Parathyroid adenoma (tissue), 2 donors: ENCODE data around the gene FOXR1.
"Not testable (repeated sequence)": the region's sequence is repeated elsewhere in the genome, so short reads cannot be mapped to it uniquely, and the experiment has no call there.

Experiments
- H2AFZ ChIP-seq: fragments of 300-600 bp; sonication (generic); one replicate; pipeline ENCODE4 v1.7.0; 2017; ENCODE audit warnings: antibody characterized with exemption, mild to moderate bottlenecking
- H3K27ac ChIP-seq: fragments of 300-600 bp; sonication (generic); one replicate; pipeline ENCODE4 v1.7.0; 2017
- H3K27me3 ChIP-seq: fragments of 300-600 bp; sonication (generic); one replicate; pipeline ENCODE4 v1.7.0; 2017; ENCODE audit warnings: low read length; ENCODE audit not compliant: control insufficient read depth, insufficient read depth
- H3K36me3 ChIP-seq: fragments of 300-600 bp; sonication (generic); one replicate; pipeline ENCODE4 v1.7.0; 2017; ENCODE audit warnings: low read length; ENCODE audit not compliant: control insufficient read depth, insufficient read depth
- H3K4me1 ChIP-seq: fragments of 300-600 bp; sonication (generic); one replicate; pipeline ENCODE4 v1.7.0; 2017; ENCODE audit warnings: control low read depth
- H3K4me2 ChIP-seq: fragments of 300-600 bp; sonication (generic); one replicate; pipeline ENCODE4 v1.7.0; 2017; ENCODE audit warnings: low read length
- H3K4me3 ChIP-seq: fragments of 300-600 bp; sonication (generic); one replicate; pipeline ENCODE4 v1.7.0; 2017; ENCODE audit warnings: low read depth, low read length
- H3K79me2 ChIP-seq: fragments of 300-600 bp; sonication (generic); one replicate; pipeline ENCODE4 v1.7.0; 2017; ENCODE audit warnings: control low read depth
- H3K9ac ChIP-seq: fragments of 300-600 bp; sonication (generic); one replicate; pipeline ENCODE4 v1.7.0; 2017; ENCODE audit warnings: mild to moderate bottlenecking
- H3K9me3 ChIP-seq: fragments of 300-600 bp; sonication (generic); one replicate; pipeline ENCODE4 v1.7.0; 2017; ENCODE audit warnings: low read length; ENCODE audit not compliant: control insufficient read depth
- CTCF ChIP-seq: fragments of 300-600 bp; sonication (generic); IDR thresholded peaks from one replicate; pipeline ENCODE4 v1.7.0; 2017; ENCODE audit warnings: antibody characterized with exemption, mild to moderate bottlenecking
- donor health status: primary hyperparathyroidism.

FOXR1 gene

GRCh38 chr11:118957549-118957948, 14.0 kb upstream of the FOXR1 start:
- H3K4me2 ChIP-seq: no peak overlapping the region
- H3K27ac ChIP-seq: no peak overlapping the region
- H3K27me3 ChIP-seq: no peaks in the 10 kb centered on the region
- no peak overlapping the region for H3K4me3 ChIP-seq
- no peak overlapping the region for H3K9ac ChIP-seq
- no peaks in the 10 kb centered on the region for H3K4me1 ChIP-seq
- H3K79me2 ChIP-seq: no peaks in the 10 kb centered on the region
- H3K9me3 ChIP-seq: no peaks in the 10 kb centered on the region
- no peaks in the 10 kb centered on the region for H3K36me3 ChIP-seq
- H2AFZ ChIP-seq: no peak overlapping the region
- TF ChIP-seq CTCF: no peak

GRCh38 chr11:118957968-118958367, 13.6 kb upstream of the FOXR1 start:
- no peak overlapping the region for H3K4me3 ChIP-seq
- no peak overlapping the region for H3K27ac ChIP-seq
- H3K4me2 ChIP-seq: no peak overlapping the region
- no peaks in the 10 kb centered on the region for H3K4me1 ChIP-seq
- H3K27me3 ChIP-seq: no peaks in the 10 kb centered on the region
- TF ChIP-seq CTCF: no peak
- H3K79me2 ChIP-seq: no peaks in the 10 kb centered on the region
- H3K9me3 ChIP-seq: no peaks in the 10 kb centered on the region
- H2AFZ ChIP-seq: no peak overlapping the region
- H3K36me3 ChIP-seq: no peaks in the 10 kb centered on the region
- no peak overlapping the region for H3K9ac ChIP-seq

- Histone ChIP-seq H3K9ac (no peak overlapping the region), H3K27ac (no peak overlapping the region), H3K4me1 (no peaks in the 10 kb centered on the region), H3K4me2 (no peak overlapping the region), H3K79me2 (no peaks in the 10 kb centered on the region), H2AFZ (no peak overlapping the region), H3K4me3 (no peak overlapping the region), H3K9me3 (no peaks in the 10 kb centered on the region), H3K27me3 (no peaks in the 10 kb centered on the region), H3K36me3 (no peaks in the 10 kb centered on the region)
- TF ChIP-seq CTCF: no peak
Measured at GRCh38 chr11:118958577-118958976, 13.0 kb upstream of the FOXR1 start.

GRCh38 chr11:118961189-118961588, 10.4 kb upstream of the FOXR1 start:
- Histone ChIP-seq H3K27me3 (no peaks in the 10 kb centered on the region), H3K9me3 (no peaks in the 10 kb centered on the region), H3K36me3 (no peaks in the 10 kb centered on the region), H2AFZ (no peak overlapping the region), H3K4me1 (no peaks in the 10 kb centered on the region), H3K9ac (no peak overlapping the region), H3K79me2 (no peaks in the 10 kb centered on the region), H3K4me3 (no peak overlapping the region), H3K27ac (no peak overlapping the region), H3K4me2 (no peak overlapping the region)
- TF ChIP-seq CTCF: no peak

- no peak overlapping the region for H3K27ac ChIP-seq
- no peak for TF ChIP-seq CTCF
- no peak overlapping the region for H3K9ac ChIP-seq
- no peaks in the 10 kb centered on the region for H3K36me3 ChIP-seq
- H2AFZ ChIP-seq: no peak overlapping the region
- no peaks in the 10 kb centered on the region for H3K9me3 ChIP-seq
- no peaks in the 10 kb centered on the region for H3K27me3 ChIP-seq
- no peaks in the 10 kb centered on the region for H3K79me2 ChIP-seq
- H3K4me2 ChIP-seq: no peak overlapping the region
- H3K4me3 ChIP-seq: no peak overlapping the region
- no peaks in the 10 kb centered on the region for H3K4me1 ChIP-seq
Measured at GRCh38 chr11:118961591-118961990, 10.0 kb upstream of the FOXR1 start.

GRCh38 chr11:118969508-118969907, 2.1 kb upstream of the FOXR1 start:
- not testable (repeated sequence) for H3K36me3 ChIP-seq, H2AFZ ChIP-seq, H3K9me3 ChIP-seq, H3K79me2 ChIP-seq, H3K27ac ChIP-seq, H3K9ac ChIP-seq, H3K4me1 ChIP-seq, H3K4me3 ChIP-seq, H3K27me3 ChIP-seq, H3K4me2 ChIP-seq
